GM21528 (cell line): ENCODE measurements around the gene ZDHHC6.
"Not testable (repeated sequence)": the region's sequence is repeated elsewhere in the genome, so short reads cannot be mapped to it uniquely, and the experiment has no call there.

Experiments used
- ATAC-seq: cut with Tn5 transposase; IDR thresholded peaks from one replicate; pipeline ENCODE4 v1.9.1; 2021; ENCODE audit warnings: mild to moderate bottlenecking, moderate library complexity; ENCODE audit not compliant: unreplicated experiment, low FRiP score

The ZDHHC6 gene

DNA sequence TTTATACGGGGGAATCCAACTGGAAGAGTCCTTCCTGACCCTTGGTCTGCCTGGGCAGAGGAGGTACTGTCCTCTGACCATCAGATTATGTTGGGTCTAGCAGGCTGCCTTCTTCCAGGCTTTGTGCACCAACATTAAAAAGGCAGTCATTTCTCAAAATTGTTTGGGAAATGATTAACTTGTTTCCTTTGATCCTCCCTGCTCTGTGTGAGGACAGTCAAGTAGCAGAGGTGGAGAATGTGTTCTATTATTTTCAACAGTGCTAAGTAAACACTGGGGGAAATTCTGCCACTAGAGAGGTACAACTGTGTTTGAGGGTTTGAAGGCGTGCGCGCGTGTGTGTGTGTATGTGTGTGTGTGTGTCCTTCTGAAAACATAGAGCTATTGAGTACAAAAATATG, 52.2 kb downstream of the ZDHHC6 start:
- no peak for ATAC-seq

DNA sequence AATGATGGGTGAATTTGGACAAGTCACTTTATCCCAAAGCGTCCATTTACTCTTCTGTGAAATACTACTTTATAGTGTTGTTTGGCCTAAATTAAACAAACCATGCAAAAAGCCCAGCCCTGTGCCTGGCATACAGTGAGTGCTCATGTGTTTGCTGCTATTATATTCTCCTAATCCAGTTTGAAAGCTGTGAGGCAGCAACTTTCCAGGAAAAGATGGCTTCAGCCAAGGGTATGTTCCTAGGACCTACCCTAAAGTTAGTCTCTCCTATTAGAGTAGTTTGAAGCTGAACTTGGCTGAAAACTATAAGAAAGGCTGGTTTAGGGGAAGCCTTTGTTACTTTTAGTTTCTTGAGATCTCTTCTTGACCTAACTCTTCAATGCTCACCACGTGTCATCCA, 52.9 kb downstream of the ZDHHC6 start:
- no peak for ATAC-seq

DNA sequence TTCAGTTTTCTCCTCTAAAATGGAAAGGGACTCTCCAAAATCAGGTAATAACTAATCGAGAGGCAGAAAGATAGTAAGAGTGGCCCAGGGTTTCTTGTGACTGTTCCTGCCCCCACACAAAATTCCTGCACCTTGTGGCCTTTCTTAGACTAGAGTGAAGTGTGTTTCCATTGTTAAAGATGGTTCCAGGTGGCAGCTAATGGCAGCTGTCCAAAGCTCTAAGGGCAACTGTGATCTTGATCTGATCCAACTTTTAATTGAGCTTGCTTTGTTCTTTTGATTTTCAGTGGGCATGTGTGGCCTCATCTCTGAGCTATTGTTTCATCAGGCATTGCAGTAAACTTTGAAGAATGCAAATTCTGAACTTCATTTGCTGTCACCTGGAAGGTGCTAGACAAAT, 53.4 kb downstream of the ZDHHC6 start:
- no peak for ATAC-seq

DNA sequence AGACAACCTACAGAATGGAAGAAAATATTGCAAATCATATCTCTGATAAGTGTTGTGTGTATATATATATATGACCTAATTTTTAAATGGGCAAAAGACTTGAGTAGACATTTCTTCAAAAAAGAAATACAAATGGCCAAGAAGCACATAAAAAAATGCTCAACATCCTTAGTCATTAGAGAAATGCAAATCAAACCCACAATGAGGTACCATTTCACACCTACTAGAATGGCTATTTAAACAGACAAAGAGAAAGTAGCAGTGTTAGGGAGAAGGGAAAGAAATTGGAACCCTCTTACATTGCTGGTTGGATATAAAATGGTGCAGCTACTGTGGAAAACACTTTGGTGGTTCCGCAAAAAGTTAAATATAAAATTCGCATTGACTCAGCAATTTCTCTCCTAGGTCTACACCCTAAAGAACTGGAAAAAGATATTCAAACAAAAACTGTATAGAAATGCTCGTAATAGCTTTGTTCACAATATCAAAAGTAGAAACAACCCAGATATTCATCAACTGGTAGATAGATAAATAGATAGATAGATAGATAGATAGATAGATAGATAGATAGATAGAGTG, 56.5 kb downstream of the ZDHHC6 start:
- no peak for ATAC-seq

DNA sequence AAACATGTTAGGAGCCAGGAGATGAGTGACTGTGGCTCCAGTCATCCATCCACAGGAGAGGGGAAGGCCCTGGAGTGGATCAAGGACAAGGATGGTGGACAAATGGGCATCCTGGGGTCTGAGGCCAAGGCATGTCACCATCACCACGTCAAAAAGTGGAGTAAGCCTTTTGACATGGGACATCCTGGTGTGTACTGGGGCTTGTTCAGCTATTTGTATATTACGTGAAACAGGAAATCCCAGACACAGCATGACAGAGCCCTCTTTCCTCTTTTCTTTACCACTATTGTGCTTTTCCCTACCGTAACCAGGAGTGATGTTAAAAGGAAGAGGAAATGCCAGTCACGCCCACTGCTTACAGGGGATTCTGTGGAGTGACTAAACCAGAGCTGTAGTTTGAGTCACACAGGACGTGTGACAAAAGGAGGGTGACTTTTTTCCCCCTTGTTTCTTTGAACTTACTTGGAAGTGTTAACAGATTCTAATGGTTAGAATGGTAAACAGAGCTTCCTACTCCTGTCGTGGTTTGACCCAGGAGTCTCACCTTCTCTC, 57.4 kb downstream of the ZDHHC6 start:
- ATAC-seq = peak; percentile 64

DNA sequence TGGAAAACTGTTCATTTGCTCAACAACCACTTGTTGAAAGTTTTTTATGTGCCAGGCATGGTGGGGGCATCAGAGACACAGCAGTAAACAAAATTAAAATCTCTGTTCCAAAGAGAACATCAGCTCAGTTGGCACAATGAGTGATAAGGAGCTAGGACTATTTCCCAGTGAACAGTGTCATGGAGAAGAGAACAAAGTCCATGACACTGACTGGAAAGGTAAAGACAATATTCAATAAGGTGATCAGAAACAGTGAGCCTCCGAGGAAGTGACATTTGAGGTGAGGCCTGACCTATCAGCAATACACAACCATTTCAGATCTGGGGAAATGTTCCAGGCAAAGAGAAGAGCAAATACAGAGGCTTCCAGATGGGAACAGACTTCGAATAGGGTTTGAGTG, 58.2 kb downstream of the ZDHHC6 start:
- no peak for ATAC-seq

DNA sequence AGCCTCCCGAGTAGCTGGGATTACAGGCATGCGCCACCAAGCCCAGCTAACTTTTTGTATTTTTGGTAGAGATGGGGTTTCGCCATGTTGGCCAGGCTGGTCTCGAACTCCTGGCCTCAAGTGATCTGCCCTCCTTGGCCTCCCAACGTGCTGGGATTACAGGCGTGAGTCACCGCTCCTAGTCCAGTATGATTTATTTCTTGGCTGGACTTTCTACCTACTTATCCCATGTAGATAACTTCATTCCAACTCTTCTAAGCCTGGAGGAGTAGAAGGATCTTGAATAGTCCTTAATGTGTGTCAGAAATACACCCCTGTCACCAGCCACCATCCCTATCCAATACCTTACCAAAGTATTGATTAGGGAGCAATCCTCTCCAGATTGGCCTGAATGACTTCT, 58.7 kb downstream of the ZDHHC6 start:
- not testable (repeated sequence) for ATAC-seq

DNA sequence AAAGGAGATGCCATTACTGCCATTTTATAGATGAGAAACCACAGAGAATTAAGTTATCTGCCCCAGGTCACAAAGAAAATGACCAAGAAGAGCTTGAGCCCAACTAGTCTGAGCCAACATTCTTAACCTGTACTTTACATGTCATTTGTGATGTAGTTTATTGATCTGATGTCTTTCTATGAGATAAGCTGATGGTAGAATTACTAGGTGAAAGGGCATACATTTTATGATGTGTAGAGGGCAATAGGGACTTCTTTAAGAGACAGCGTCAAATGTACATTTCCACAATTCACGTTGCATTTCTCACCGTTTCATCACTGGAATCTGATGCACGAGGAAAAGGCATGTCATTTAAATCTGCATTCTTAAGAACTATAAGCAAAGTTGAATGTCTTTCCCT, 61.5 kb downstream of the ZDHHC6 start:
- no peak for ATAC-seq

DNA sequence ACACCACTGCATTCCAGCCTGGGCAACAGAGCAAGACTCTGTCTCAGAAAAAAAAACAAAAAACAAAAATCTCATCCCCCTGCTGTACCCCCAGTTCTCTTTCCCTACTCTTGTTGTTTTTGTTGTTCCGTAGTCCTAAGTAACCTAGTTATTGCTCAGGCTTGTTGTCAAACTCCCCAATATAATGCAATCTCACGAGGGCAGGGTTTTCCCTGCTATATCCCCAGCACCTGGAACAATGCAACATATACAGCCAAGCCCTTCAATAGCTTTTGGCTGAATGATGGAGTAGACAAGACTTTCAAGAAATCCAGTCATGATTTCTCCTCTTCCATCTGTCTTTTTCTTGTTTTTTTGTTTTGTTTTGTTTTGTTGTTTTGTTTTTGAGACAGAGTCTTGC, 62.6 kb downstream of the ZDHHC6 start:
- no peak for ATAC-seq

DNA sequence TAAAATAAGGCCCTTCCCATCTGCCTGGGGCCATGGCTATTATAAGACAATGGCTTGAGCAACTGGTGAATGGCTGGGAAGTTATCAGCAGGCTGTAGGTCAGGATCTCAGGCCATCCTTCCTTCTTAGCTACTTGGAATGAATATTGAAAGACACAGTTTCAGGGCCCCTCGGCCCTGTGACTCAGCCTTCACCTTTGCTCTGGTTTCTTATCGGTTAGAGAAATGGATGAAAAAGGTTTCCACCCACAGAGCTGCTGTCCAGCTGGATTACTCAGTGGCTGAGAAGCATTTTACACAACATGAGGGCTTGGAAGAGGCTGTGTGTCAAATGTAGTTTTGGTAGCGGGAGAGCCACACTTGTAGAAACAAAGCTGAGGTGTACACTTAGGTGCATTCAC, 63.4 kb downstream of the ZDHHC6 start:
- ATAC-seq = no peak

DNA sequence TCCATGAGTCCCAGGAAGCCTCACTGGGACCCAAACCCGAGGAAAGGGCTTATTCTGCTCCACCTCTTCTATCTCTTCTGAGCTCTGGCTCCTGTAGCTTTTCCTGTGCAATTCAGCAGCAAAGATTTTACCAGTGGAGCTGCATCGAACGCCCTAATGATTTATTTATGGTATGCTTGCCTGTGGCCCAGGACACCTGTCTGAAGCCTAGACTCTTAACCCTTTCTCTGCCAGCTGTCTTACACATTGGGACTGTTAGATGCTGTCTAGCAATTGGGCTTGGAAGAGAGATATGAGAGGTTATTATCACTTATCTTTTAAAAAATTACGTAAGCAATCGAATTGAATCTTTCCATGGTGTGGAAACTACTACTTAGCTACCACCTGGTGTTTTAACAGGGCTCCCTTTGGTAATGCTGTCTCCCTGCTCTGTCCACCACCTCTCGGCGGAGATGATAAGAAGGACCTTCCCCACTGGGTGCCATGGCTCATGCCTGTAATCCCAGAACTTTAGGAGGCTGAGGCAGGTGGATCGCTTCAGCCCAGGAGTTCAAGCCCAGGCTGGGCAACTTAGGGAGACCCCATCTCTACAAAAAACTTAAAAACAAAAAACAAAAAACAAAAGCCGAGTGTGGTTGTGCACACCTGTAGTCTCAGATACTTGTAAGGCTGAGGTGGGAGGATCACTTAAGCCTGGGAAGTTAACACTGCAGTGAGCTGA, 64.0 kb downstream of the ZDHHC6 start:
- ATAC-seq = no peak
